ENCODE results near the gene HIVEP1.

- no peak for TF ChIP-seq CTCF (conservative IDR thresholded peaks at IDR 0.05; ENCODE audit: low read length)
- TF ChIP-seq EZH2phosphoT487 (IDR thresholded peaks at IDR 0.05; ENCODE audit: borderline replicate concordance, low read depth, low read length), result no peak
Measured at GRCh38 chr6:12200761-12201160, 188.6 kb downstream of the HIVEP1 start.
